Measurements from ENCODE around the gene PACRGL.
"Not testable (repeated sequence)": the region's sequence is repeated elsewhere in the genome, so short reads cannot be mapped to it uniquely, and the experiment has no call there.

PACRGL gene

DNA sequence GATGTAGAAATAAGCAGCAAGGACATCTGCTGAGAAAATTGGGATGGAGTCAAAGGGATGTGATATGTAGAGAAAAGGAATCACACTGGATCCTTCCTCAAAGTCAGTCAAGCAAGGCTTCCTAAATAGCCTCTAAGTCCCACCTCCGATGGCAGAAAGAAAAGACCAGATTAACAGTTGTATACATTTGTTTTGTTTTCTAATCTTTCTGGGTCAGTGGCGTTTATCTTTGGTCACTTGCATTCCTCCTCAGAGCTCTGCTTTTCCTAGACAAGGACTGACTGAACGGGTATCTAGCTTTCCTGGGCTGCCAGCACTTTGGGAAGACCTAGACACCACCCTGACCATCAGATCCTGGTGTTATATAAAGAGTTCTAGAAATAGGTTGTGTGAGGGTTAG is 23.2 kb downstream of the PACRGL start:
- no peak for DNase-seq (ENCODE audit: low read depth)

DNA sequence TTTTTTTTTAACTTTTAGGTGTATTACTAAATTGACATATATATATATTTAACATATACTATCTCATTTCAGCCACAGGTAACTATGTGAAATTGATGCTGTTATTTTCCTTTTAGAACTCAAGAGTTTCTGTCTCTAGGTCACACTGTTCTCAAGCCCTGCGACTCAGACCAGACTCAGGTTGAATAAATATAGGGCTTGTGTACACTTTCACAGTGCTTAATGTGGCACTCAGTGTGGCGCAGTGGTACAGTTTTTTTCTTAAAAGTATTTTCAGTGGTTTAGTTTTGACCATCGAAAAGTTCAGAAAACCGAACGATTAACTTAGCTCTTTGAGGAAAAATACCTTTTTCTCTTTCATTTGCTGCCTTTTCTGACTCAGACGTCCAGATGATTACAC is 24.7 kb downstream of the PACRGL start:
- DNase-seq (ENCODE audit: low read depth): no peak

DNA sequence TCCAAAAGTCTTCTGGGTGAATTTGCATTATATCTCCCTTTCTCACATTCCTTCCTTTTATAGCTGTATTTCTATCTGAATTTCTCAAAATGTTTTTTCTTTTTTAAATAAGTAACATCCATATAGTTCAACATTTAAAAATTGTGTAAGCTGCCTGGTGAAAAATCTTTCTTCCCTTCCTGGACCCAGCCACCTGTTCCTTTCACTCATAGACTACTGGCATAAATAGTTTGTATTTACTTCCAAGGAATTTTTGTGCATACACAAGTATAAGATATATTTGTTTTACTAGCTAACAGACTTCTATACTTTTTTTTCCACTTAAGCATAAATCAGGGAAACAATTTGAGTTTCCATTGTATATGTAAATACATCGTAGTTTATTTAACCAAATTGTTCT is 35.7 kb downstream of the PACRGL start:
- no peak for DNase-seq (ENCODE audit: low read depth)

DNA sequence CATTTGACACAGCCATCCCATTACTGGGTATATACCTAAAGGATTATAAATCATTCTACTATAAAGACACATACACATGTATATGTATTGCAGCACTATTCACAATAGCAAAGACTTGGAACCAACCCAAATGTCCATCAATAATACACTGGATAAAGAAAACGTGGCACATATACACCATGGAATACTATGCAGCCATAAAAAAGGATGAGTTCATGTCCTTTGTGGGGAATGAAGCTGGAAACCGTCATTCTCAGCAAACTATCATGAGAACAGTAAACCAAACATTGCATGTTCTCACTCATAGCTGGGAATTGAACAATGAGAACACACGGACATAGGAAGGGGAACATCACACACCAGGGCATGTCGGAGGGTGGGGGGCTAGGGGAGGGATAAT is 45.7 kb downstream of the PACRGL start:
- not testable (repeated sequence) for DNase-seq (ENCODE audit: low read depth)

DNA sequence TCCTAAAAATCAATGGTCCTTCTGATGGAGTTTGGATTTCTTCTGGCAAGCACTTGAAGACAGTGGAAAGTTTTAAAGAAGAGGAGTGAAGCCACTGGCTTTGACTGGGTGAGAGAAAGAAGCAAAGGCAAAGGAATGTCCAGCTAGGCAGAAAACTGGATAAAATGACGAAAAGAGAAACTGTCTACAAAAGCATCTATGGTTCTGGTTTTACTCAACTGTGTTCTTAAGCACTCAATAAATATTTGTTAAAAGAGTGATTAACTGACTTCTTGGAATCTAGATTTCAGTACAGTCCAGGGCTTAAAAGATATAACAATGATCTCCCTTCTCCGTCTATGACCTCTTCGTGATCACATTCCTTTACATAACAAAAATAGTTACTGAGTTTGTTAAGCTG is 52.4 kb downstream of the PACRGL start:
- DNase-seq (ENCODE audit: low read depth): no peak

DNA sequence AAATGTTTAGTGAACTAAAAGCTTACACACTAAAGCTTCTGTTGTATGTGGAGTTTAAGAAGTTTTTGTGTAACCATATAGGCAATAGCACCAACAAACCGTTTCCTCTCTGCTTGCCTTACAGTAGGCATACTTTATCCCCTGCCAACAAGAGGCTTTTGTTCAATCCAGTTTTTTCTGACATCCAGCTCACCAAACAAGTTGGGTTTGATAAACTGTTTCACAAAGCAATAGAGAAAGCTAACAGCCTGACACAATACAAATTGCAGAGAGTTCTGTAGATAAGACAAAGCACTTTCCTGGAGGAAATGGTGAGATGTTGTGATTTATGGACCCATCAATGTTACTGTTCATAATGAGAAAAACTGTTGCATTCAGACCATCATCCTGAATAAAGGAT is 53.8 kb downstream of the PACRGL start:
- DNase-seq (ENCODE audit: low read depth): no peak

DNA sequence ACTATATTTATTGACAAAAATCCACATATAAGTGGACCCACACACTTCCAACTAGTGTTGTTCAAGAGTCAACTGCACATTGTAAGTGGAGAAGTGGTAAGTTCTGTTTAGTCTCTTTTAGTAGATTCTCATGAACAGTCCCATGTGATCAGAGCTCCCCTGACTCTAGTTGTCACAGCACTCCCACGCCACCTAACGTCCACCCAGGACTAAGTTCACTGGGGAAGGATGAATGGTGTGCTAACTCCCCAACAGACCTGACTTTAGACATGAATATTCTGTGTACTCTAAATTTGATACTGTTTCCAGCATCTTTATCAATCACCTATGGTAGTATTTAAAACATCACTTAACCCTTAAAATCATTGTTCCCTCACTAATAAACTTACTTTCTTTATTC is 59.8 kb downstream of the PACRGL start:
- no peak for DNase-seq (ENCODE audit: low read depth)

DNA sequence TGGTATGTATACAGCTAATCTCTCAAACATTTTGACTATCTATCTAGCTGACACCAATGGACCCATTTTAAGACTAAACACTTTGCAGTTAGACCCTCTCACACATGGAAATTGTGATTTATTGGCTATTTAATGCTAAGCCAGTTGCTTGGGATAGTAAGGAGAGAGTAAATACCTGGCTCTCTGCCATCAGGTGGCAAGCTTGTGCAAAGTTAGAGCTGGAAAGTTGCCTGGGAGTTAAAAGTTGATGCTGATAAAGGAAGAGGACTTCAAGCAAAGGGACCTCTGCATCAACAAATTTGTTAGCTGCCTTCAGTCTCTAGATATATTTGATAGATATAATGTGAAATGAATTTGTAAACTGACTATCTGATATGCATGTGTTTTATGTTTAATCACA is 61.1 kb downstream of the PACRGL start:
- no peak for DNase-seq (ENCODE audit: low read depth)

DNA sequence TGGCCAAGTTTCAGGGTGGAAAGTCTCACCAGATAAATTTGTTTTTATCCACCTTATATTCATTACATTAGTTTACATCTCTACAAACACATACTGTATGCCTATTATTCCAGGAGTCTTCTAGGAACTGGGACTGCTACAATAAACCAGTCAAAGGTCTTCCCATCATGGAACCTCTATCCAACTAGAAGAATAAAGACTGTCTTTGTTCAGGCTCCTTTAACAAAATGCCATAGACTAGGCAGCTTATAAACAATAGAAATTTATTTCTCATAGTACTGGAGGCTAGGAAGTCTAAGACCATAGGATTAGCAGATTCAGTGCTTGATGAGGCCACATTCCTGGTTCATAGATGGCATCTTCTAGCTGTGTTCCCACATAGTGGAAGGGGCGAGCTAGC is 61.6 kb downstream of the PACRGL start:
- DNase-seq (ENCODE audit: low read depth): no peak

DNA sequence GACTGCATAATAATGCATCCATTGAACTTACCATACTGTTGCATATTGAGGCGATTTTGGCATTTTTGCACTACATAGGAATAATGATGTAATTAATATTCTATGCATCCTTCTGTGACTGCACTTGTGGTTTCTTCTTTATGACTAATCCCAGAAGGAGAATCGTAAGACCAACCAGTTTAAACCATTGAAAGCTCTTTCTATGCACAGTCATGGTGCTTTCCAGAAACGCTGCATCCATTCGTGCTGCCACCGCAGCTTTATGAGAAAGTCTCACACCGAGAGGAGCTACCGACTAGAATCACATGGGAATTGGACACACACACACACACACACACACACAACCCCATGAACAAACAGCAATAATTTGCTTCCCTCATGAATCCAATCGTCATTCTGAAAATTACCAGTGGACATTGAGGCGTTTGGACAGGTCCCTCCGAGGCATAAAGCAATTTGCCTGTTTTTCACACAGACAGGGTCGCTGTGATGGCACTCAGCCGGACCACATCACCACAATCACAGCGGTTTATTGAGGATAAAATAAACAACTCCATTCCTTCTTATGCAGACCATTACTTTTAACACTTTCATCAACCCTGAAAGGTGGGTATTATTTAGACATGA is 64.2 kb downstream of the PACRGL start:
- no peak for DNase-seq (ENCODE audit: low read depth)

DNA sequence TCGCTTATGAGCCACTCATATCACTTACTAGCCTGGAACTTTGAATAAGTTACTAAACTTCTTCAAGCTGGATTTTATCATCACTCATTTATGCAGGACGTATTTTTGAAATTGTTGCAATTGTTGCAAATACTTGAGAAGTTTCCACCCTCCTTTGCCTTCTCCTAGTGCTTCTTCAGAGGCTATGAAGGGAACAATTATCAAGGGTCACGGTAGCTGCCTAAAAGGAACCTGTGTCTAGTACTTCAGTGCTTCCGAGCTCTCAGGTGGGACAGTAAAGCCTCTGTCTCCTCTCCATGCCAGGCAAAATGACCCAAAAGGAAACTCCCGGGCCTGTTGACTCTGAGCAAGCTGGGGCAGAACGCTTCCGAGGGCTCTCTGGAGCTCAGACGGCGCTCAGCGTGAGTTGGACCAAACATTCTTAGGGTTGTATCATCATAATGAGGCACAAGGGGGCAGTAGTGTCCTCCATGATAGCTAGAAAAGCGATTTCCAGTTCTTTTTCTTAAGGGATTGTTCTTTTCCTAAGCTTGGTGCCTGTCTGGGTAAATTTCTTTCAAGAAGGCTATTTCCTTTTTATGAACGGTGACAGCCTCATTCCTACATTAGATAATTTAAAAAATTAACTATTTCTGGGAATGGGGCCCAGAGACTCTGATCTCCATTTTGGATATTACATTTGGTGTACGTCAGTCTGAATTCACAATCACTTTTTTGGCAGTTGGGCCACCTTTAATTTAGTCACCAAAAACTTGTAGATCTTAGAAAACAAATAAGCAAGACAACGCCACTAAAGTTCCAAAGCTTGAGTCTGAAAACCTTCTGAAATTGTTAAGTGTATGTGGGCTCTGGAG is 73.1 kb downstream of the PACRGL start:
- DNase-seq (ENCODE audit: low read depth): no peak

DNA sequence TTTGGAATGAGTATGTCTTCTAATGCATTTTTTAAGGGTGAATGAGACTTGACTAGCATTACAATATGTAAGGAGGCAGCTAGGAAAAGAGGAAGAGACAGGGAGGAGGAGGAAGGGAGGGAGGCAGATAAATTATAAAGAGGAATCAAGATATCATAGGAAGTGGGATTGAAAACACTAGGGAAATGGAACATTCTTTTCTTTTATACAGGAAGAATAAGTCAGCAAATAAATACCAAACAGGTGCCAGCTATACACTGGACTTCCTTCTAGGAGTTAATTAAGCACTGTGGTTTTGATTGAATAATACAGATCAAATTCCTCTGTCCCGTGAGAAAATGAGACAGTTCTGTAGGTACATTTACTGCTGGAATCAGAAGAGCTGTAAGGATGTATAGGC is 78.6 kb downstream of the PACRGL start:
- DNase-seq (ENCODE audit: low read depth): no peak

DNA sequence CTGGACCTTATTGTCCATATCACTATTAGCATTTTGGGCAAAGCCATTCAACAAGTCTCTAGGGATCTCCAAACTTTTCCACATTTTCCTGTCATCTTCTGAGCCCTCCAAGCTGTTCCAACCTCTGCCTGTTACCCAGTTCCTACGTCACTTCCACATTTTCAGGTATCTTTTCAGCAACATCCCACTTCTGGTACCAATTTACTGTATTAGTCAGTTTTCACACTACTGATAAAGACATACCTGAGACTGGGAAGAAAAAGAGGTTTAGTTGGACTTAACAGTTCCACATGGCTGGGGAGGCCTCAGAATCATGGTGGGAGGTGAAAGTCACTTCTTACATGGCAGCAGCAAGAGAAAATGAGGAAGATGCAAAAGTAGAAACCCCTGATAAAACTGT is 82.9 kb downstream of the PACRGL start:
- DNase-seq (ENCODE audit: low read depth): not testable (repeated sequence)

DNA sequence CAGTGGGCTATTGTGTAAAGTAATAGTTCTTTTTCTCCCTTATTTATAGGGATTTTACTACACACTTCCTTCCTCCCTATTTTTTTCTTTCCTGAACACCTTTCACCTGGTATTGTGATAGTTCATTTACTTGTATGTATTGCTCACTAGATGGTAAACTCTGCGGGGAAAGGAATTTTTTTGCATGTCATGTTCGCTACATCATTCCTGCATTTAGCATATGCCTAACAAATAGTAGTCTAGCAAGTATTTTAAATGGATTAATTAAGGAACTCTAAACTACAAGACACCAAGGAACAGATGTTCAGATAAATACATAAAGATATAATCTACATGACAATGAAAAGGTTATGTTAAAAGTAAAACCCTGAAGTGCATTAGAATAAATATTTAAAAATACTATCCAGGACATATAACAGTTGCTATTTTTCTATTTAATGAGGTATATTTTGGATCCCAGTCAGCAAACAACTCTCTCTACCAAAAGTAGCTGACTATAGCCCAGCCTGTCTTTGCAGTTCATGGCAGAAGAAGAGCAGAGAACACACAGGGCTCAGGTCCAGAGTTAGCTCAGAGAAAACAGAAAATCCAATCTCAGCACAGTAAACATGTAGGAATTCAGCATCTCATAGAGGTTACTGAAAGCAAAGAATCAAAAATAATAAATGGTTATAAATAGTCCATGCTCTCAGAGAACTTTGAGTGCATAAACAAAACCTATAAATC is 87.8 kb downstream of the PACRGL start:
- no peak for DNase-seq (ENCODE audit: low read depth)
